Stimulated activated CD4-positive, alpha-beta T cell treated with anti-CD3 and anti-CD28 coated beads, Interleukin-2, amount 100 ng/mL, for 48 hours (primary cell): ENCODE measurements around the gene MRPL40.
"Not testable (repeated sequence)": the region's sequence is repeated elsewhere in the genome, so short reads cannot be mapped to it uniquely, and the experiment has no call there.

Experiments used
- DNase-seq, 2 donors: peaks; one replicate each; pipeline ENCODE4 v3.0.0-alpha.2; 2020

Gene MRPL40

GRCh38 chr22:19407649-19408606 lies 24.4 kb upstream of the MRPL40 start:
- no peak for DNase-seq

- no peak for DNase-seq
These were observed 21.2 kb upstream of the MRPL40 start for GRCh38 chr22:19410941-19411689.

GRCh38 chr22:19411690-19412045 lies 20.7 kb upstream of the MRPL40 start:
- no peak for DNase-seq

GRCh38 chr22:19412478-19412877 lies 19.9 kb upstream of the MRPL40 start:
- no peak for DNase-seq

GRCh38 chr22:19412923-19413322 lies 19.4 kb upstream of the MRPL40 start:
- DNase-seq, result no peak

GRCh38 chr22:19419086-19419463 lies 13.3 kb upstream of the MRPL40 start:
- no peak for DNase-seq

GRCh38 chr22:19419464-19420178 lies 12.7 kb upstream of the MRPL40 start:
- DNase-seq, result peak in 1 of 2 donors; percentile 12

GRCh38 chr22:19420321-19420720 lies 12.0 kb upstream of the MRPL40 start:
- DNase-seq, result no peak

GRCh38 chr22:19422440-19423301 lies 9.7 kb upstream of the MRPL40 start:
- no peak for DNase-seq

- no peak for DNase-seq
These were observed 8.2 kb upstream of the MRPL40 start for GRCh38 chr22:19424186-19424500.

- DNase-seq, result peak in 1 of 2 donors; percentile 20
These were observed 2.1 kb upstream of the MRPL40 start for GRCh38 chr22:19429950-19430889.

GRCh38 chr22:19430890-19431541 lies 1.3 kb upstream of the MRPL40 start:
- peak in 1 of 2 donors; percentile 14 for DNase-seq

- peak; percentile 86 to 94 for DNase-seq
These were observed 654 bp upstream of the MRPL40 start, which contains the start of gene HIRA for GRCh38 chr22:19431649-19432132. Gene HIRA, minus strand, starts transcription at chr22:19431733. Its CDS starts 257 bp downstream, at chr22:19431476.

- no peak for DNase-seq
These were observed 2.1 kb downstream of the MRPL40 start for GRCh38 chr22:19434401-19434800.

GRCh38 chr22:19434829-19435580 lies 2.7 kb downstream of the MRPL40 start:
- DNase-seq, result no peak

GRCh38 chr22:19436444-19437161 lies 4.3 kb downstream of the MRPL40 start:
- not testable (repeated sequence) for DNase-seq

GRCh38 chr22:19438298-19438697 lies 6.0 kb downstream of the MRPL40 start:
- DNase-seq, result no peak

- no peak for DNase-seq
These were observed 8.3 kb downstream of the MRPL40 start for GRCh38 chr22:19440411-19441195.
